GM19463 (cell line): ENCODE results near the gene PCDH17.

Experiments
- ATAC-seq: cut with Tn5 transposase; IDR thresholded peaks from one replicate; pipeline ENCODE4 v1.9.1; 2021; ENCODE audit warnings: mild to moderate bottlenecking, moderate library complexity; ENCODE audit not compliant: unreplicated experiment

The PCDH17 gene

GRCh38 chr13:57635541-57636085, 4.1 kb downstream of the PCDH17 start:
- ATAC-seq: no peak

- ATAC-seq: no peak
Observed at GRCh38 chr13:57636816-57637215, 5.3 kb downstream of the PCDH17 start.

- ATAC-seq: no peak
Observed at GRCh38 chr13:57637515-57637914, 6.0 kb downstream of the PCDH17 start.

DNA sequence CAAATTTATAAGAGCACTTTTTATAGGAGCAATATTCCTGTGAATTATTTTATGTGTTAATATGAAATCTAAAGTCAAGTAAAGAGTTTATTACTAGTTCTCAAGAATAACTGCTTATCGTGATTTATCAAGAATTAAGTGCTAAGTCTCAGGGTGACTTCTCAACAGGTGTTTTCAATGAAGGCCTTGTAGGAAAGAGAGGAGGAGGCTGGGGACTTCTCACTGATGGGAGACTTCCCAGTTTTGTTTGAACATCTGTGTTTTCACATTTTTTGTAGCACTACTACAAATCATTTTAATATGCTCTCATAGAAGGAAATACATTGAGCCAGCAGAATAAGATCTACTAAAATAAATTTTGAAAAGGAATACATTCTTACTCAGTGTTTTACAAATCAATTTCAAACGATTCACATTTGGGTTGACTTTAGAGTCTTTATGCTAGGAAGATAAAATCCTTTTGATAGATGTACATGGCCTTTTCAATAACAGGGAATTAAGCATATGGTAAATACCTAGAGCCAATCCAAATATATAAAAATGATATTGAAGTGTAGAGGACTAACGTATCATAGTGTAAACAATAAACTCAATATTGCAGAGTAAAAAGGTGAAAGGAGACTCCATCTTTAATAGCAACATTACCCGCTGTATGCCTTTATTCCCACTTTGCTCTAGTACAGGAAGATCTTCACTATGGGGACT, 6.8 kb downstream of the PCDH17 start:
- ATAC-seq: no peak

- ATAC-seq: no peak
Observed at GRCh38 chr13:57640607-57641006, 9.1 kb downstream of the PCDH17 start.

GRCh38 chr13:57641051-57641450, 9.5 kb downstream of the PCDH17 start:
- no peak for ATAC-seq

- no peak for ATAC-seq
Observed at GRCh38 chr13:57644106-57644505, 12.6 kb downstream of the PCDH17 start.

DNA sequence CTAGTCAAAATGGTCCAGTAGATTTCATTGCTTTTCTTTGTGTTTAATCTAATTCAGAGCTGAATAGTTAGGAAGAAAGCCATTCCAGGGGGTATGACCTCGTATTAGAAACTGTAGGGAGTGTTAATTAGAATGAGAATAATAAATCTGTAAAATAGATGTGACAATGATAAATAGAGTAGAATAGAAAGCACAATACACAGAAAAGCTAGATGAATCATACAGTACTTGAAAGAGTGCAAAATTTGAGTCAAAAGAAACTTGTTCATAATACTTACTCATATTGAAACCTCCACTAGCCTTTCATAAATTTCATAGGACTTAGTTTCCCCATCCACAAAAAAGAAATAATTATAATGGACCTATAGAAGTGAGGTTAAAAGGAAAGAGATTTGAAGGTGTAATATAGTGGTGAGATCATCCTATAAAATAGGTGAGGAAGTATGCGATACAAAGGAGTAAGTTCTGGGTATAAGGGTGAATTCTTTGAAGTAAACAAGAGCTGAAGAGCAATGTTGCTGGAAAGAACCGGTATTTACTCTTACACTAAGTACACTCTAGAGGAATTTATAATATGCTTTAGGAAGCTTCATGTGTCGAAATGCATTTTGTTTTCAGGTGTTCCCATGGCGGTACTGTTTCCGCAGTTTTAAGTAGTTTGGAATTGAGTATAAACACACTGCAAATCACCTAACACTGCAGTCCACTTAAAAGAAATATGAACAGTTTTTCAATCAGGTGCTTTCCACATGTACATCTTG, 21.9 kb downstream of the PCDH17 start:
- ATAC-seq: no peak

GRCh38 chr13:57665481-57665880, 33.9 kb downstream of the PCDH17 start:
- ATAC-seq: no peak

- ATAC-seq: no peak
Observed at GRCh38 chr13:57666131-57666953, 34.8 kb downstream of the PCDH17 start.

DNA sequence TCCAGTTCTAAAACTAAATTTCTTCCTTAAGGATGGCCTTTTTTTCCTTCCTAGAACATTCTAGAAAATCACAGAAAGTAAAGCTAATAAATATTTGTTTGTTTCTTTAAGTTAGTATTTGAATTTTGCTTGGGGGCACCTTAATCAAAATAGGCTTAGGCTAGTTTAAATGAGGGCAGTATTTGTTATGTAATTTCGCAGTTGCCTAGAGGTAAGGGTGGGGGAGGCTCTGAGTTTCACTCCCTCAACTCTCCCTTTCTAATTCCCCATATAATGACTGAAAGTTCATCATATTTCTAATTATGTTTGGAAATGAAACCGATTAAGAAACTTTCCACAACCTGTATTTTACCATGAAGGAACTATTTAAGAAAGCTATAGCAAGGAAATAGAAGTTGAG, 40.6 kb downstream of the PCDH17 start:
- ATAC-seq: no peak

DNA sequence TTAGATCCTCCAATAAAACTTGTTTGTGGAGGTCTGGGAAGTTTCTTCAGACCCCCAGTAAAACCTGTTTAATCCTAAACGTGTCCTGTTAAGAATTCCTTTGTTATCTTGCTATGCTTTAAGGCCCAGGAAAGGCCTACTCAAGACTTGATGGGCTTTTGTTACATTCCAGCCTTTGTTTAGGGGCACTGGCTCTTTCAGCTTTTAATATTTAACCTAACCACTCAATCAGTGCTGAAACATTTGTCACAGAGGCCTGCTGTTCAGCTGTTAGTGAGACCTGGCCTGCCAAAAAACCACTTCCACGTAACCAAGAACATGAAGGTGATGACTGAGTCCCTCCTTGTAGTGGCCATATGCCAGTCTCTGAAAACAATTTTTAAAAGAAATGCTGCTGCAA, 41.7 kb downstream of the PCDH17 start:
- no peak for ATAC-seq

DNA sequence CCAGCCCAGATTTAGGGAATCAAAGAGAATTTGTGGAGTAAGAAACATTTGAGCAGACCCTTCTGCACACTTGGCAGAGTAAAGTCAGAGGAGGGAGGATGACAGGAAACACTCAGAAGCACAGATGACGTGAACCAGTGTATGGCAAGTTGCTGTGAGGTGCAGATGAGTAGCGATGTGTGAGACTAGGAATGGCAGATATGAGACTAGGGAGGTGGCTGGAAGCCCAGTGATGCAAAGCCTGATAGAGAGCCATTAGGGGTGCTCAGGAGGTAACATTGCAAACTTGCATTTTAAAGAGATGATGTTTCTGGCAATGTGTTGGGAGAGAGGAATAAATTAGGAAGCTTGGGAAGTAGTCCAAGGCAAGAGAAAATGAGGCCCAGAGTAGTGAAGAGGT, 44.0 kb downstream of the PCDH17 start:
- ATAC-seq: no peak

GRCh38 chr13:57680609-57681008, 49.1 kb downstream of the PCDH17 start:
- no peak for ATAC-seq

GRCh38 chr13:57682128-57682716, 50.7 kb downstream of the PCDH17 start:
- no peak for ATAC-seq

GRCh38 chr13:57698851-57699250, 67.3 kb downstream of the PCDH17 start:
- no peak for ATAC-seq

- no peak for ATAC-seq
Observed at GRCh38 chr13:57704031-57704430, 72.5 kb downstream of the PCDH17 start.

GRCh38 chr13:57716295-57716694, 84.8 kb downstream of the PCDH17 start:
- no peak for ATAC-seq

- no peak for ATAC-seq
Observed at GRCh38 chr13:57724486-57725272, 93.1 kb downstream of the PCDH17 start.

DNA sequence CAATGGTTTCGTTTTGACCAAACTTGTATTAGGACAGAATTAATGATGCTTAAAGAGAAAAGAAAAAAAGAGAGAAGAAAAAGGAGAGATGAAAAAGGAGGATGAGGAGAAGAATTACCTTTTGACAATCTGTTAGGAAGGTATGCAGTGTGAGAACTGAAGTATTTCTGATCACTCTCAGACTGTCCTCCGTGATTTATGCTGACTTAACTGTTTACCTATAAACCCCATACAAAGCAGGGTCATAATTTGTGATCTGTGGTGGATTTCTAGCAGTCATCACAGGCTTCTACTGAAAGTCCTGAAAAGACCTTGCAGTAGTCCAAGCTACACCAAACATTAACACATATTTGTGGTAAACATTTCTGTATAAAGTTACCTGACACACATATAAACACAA, 93.9 kb downstream of the PCDH17 start:
- ATAC-seq: no peak
